SK-N-SH (cell line): ENCODE results near the gene FMN1. TPM values are rescaled to one million over a fixed set of nuclear protein-coding genes. Genes with fewer than 3 reads are reported as not detected.

Experiments used
- CTCF ChIA-PET: fragments of 300-600, 350-600 bp; formaldehyde crosslinking; extraction: SDS; loops from one replicate; lab custom pipeline; 2021; lab: Yijun Ruan, JAX
- POLR2A ChIA-PET: fragments of 350-600 bp; sonication (Branson Sonifier 250); formaldehyde crosslinking; extraction: SDS; loops from one replicate; lab custom pipeline; 2020; ENCODE audit warnings: antibody characterized with exemption, inconsistent platforms; lab: Yijun Ruan, JAX
- DNase-seq: peaks from one replicate; pipeline ENCODE4 v3.0.0; 2012
- H2AFZ ChIP-seq: fragments of 200-600 bp; sonication (generic); 2 replicates; pipeline ENCODE4 v1.8.1; 2016; ENCODE audit warnings: antibody characterized with exemption, mild to moderate bottlenecking, low read depth
- H3F3A ChIP-seq: fragments of 200-600 bp; sonication (generic); replicated peaks from 2 replicates; pipeline ENCODE3; 2016; ENCODE audit warnings: antibody characterized with exemption, mild to moderate bottlenecking; ENCODE audit not compliant: insufficient read depth
- H3K27ac ChIP-seq, 2 experiments: fragments of 200-500 bp in 1 of 2; fragments of 200-600 bp in 1 of 2; sonication (Bioruptor generic) in 1 of 2; sonication (generic), shearing (Covaris generic) in 1 of 2; 2 replicates each; pipeline versions ENCODE4 v1.5.1 to v1.6.1; 2014 to 2016; ENCODE audit warnings: low read depth in 2 of 2, inconsistent platforms in 1 of 2, low read length in 1 of 2, mild to moderate bottlenecking in 1 of 2, mixed read lengths in 1 of 2
- H3K27me3 ChIP-seq: fragments of 200-600 bp; sonication (generic), shearing (Covaris generic); 2 replicates; pipeline ENCODE4 v1.6.1; 2016; ENCODE audit warnings: mixed run types; ENCODE audit not compliant: insufficient read depth
- H3K36me3 ChIP-seq, 2 experiments: fragments of 200-500 bp in 1 of 2; fragments of 200-600 bp in 1 of 2; sonication (Bioruptor generic) in 1 of 2; sonication (generic) in 1 of 2; replicated peaks in 1 of 2; 2 replicates each; pipeline versions ENCODE3 to v1.5.1; 2014 to 2016; ENCODE audit warnings: low read length in 1 of 2, mild to moderate bottlenecking in 1 of 2; ENCODE audit not compliant: insufficient read depth in 2 of 2, control insufficient read depth in 1 of 2
- H3K4me1 ChIP-seq, 2 experiments: fragments of 200-500 bp in 1 of 2; fragments of 200-600 bp in 1 of 2; sonication (Bioruptor generic) in 1 of 2; sonication (generic), shearing (Covaris generic) in 1 of 2; 2 replicates each; pipeline versions ENCODE4 v1.5.1 to v1.6.1; 2014 to 2016; ENCODE audit warnings: low read depth in 1 of 2, low read length in 1 of 2, mixed run types in 1 of 2; ENCODE audit not compliant: insufficient read depth in 2 of 2, control insufficient read depth in 1 of 2
- H3K4me2 ChIP-seq: fragments of 200-600 bp; sonication (generic), shearing (Covaris generic); 2 replicates; pipeline ENCODE4 v1.6.1; 2017; ENCODE audit warnings: mixed run types
- H3K4me3 ChIP-seq, 2 experiments: fragments of 200-500 bp in 1 of 2; fragments of 200-600 bp in 1 of 2; sonication (Bioruptor generic) in 1 of 2; sonication (generic), shearing (Covaris generic) in 1 of 2; 2 replicates each; pipeline versions ENCODE4 v1.5.1 to v1.8.1; 2014 to 2016; ENCODE audit warnings: low read depth in 2 of 2, inconsistent platforms in 1 of 2, low read length in 1 of 2, mild to moderate bottlenecking in 1 of 2, mixed read lengths in 1 of 2, moderate library complexity in 1 of 2
- H3K79me2 ChIP-seq: fragments of 200-600 bp; sonication (generic); 2 replicates; pipeline ENCODE4 v1.8.1; 2017; ENCODE audit warnings: mild to moderate bottlenecking; ENCODE audit not compliant: insufficient read depth
- H3K9ac ChIP-seq: fragments of 200-600 bp; sonication (generic); 2 replicates; pipeline ENCODE4 v1.6.1; 2017; ENCODE audit warnings: mixed run types
- H3K9me2 ChIP-seq: fragments of 200-600 bp; sonication (generic); 2 replicates; pipeline ENCODE4 v1.6.1; 2017; ENCODE audit warnings: mixed run types
- H3K9me3 ChIP-seq: fragments of 200-600 bp; sonication (generic); 2 replicates; pipeline ENCODE4 v1.6.1; 2017; ENCODE audit warnings: mixed run types, mild to moderate bottlenecking, moderate library complexity
- H4K20me1 ChIP-seq: fragments of 200-600 bp; sonication (generic); 2 replicates; pipeline ENCODE4 v1.6.1; 2017; ENCODE audit warnings: mild to moderate bottlenecking, mixed run types; ENCODE audit not compliant: insufficient read depth
- CHD2 ChIP-seq: fragments of 150-350 bp; IDR thresholded peaks from 2 replicates; pipeline ENCODE4 v1.6.1; 2018; ENCODE audit warnings: low read length; ENCODE audit not compliant: partially characterized antibody
- ELF1 ChIP-seq: IDR thresholded peaks from 2 replicates; pipeline ENCODE4 v1.4.0; 2012
- EP300 ChIP-seq, 2 experiments: IDR thresholded peaks; 2 replicates each; pipeline versions ENCODE4 v1.4.0 to v1.6.1; 2012; ENCODE audit warnings: borderline replicate concordance in 1 of 2, low read depth in 1 of 2, low read length in 1 of 2
- FOSL2 ChIP-seq: IDR thresholded peaks from 2 replicates; pipeline ENCODE4 v1.4.0; 2012; ENCODE audit warnings: low read depth, mild to moderate bottlenecking, moderate library complexity, borderline replicate concordance
- GATA2 ChIP-seq: sonication (generic); formaldehyde crosslinking; IDR thresholded peaks from 2 replicates; pipeline ENCODE4 v1.5.0; 2020; ENCODE audit warnings: mild to moderate bottlenecking, missing genetic modification reagents
- MAX ChIP-seq: IDR thresholded peaks from 2 replicates; pipeline ENCODE4 v1.4.0; 2012; ENCODE audit warnings: low read depth
- MEF2A ChIP-seq: IDR thresholded peaks from 2 replicates; pipeline ENCODE4 v1.4.0; 2012; ENCODE audit warnings: low read depth, borderline replicate concordance
- NFIC ChIP-seq: IDR thresholded peaks from 2 replicates; pipeline ENCODE4 v1.4.0; 2012; ENCODE audit warnings: borderline replicate concordance
- NRF1 ChIP-seq: IDR thresholded peaks from 2 replicates; pipeline ENCODE4 v1.6.1; 2012; ENCODE audit warnings: low read depth, mild to moderate bottlenecking, low read length
- RAD21 ChIP-seq: IDR thresholded peaks from 2 replicates; pipeline ENCODE4 v1.6.1; 2012; ENCODE audit warnings: mild to moderate bottlenecking, low read length
- RFX5 ChIP-seq: IDR thresholded peaks from 2 replicates; pipeline ENCODE4 v1.6.1; 2012; ENCODE audit warnings: mild to moderate bottlenecking, improper control_type of control experiment, low read length
- RXRA ChIP-seq: IDR thresholded peaks from 2 replicates; pipeline ENCODE4 v1.4.0; 2012; ENCODE audit warnings: low read depth, mild to moderate bottlenecking, borderline replicate concordance
- SIN3A ChIP-seq: IDR thresholded peaks from 2 replicates; pipeline ENCODE4 v1.6.1; 2012; ENCODE audit warnings: low read depth, mild to moderate bottlenecking, low read length, moderate library complexity, borderline replicate concordance
- SMC3 ChIP-seq: IDR thresholded peaks from 2 replicates; pipeline ENCODE4 v1.6.1; 2012; ENCODE audit warnings: low read depth, low read length, improper control_type of control experiment
- TAF1 ChIP-seq: IDR thresholded peaks from 2 replicates; pipeline ENCODE4 v1.6.1; 2012; ENCODE audit warnings: low read depth, mild to moderate bottlenecking, low read length, moderate library complexity, borderline replicate concordance
- TCF12 ChIP-seq: IDR thresholded peaks from 2 replicates; pipeline ENCODE4 v1.4.0; 2012
- TEAD4 ChIP-seq: IDR thresholded peaks from 2 replicates; pipeline ENCODE4 v1.4.0; 2012; ENCODE audit warnings: mild to moderate bottlenecking, borderline replicate concordance; ENCODE audit not compliant: insufficient read depth
- USF1 ChIP-seq: IDR thresholded peaks from 2 replicates; pipeline ENCODE4 v1.4.0; 2012; ENCODE audit warnings: low read depth, borderline replicate concordance
- ZBTB33 ChIP-seq: IDR thresholded peaks from 2 replicates; pipeline ENCODE4 v1.4.0; 2012; ENCODE audit warnings: low read depth, borderline replicate concordance
- WGBS: methylation state at CpG from one replicate; pipeline ENCODE4 v1.1.6; 2017; ENCODE audit warnings: low lambda C conversion rate; 5-methylcytosine and 5-hydroxymethylcytosine counted together
- polyA plus RNA-seq, 3 experiments: library from polyadenylated mRNA; depleted of rRNA; stranded (reverse); fragments of >200 nt; gene quantifications; 2 replicates each; pipeline ENCODE4 v1.2.3, GENCODE V29; 2012

Gene FMN1
- polyA plus RNA-seq, 1 of the 3 experiments (the other 2 are of a cell fraction): 9.1 TPM

- TF ChIP-seq ZBTB33 (no peak), NRF1 (no peak), NFIC (no peak)
- TF ChIP-seq, all 33 proteins: peak for 0
Observed at GRCh38 chr15:32843219-32843815, 351.2 kb downstream of the FMN1 start (continued).

- CTCF ChIA-PET: interaction anchor here (0.8 to 4.0 kb wide), 3 partner anchors 114 to 179 kb away, joined by 3 to 63 read pairs (median 3); no protein-coding TSS in a partner anchor
- Histone ChIP-seq H3K9me3 (no peaks in the 10 kb centered on the region), H3F3A (peaks cover 20% of the 10 kb centered on the region), H3K4me1 (peaks cover 4 to 7% of the 10 kb centered on the region in 2 experiments; a peak in 3 of 4 replicates), H3K9ac (no peak overlapping the region), H3K27me3 (no peaks in the 10 kb centered on the region), H3K79me2 (peaks cover 92% of the 10 kb centered on the region), H3K27ac (peak overlapping the region in 1 of 2 experiments; percentile 68; a peak in 1 of 4 replicates), H2AFZ (no peak overlapping the region), H3K4me2 (no peak overlapping the region), H3K9me2 (no peaks in the 10 kb centered on the region), H4K20me1 (no peaks in the 10 kb centered on the region), H3K4me3 (no peak overlapping the region), H3K36me3 (peaks cover 11 to 48% of the 10 kb centered on the region in 2 experiments)
- no peak for TF ChIP-seq GATA2
- TF ChIP-seq MEF2A: no peak
- no peak for TF ChIP-seq TAF1
- TF ChIP-seq RFX5: no peak
- no peak for TF ChIP-seq CHD2
- TF ChIP-seq FOSL2: no peak
- POLR2A ChIA-PET: no interaction called here
- WGBS: 95% methylated on average over 6 of the region's 6 CpGs
- no peak for DNase-seq
Observed at GRCh38 chr15:32842081-32842480, 352.4 kb downstream of the FMN1 start.

- peaks cover 84% of the 10 kb centered on the region for H3K79me2 ChIP-seq
- peaks cover 4 to 7% of the 10 kb centered on the region in 2 experiments; a peak in 3 of 4 replicates for H3K4me1 ChIP-seq
- POLR2A ChIA-PET: no interaction called here
Observed at GRCh38 chr15:32840507-32841245, 353.8 kb downstream of the FMN1 start.

More at GRCh38 chr15:32840507-32841245, 353.8 kb downstream of the FMN1 start:
- H3K9ac ChIP-seq: peak overlapping the region; percentile 15
- no peaks in the 10 kb centered on the region for H4K20me1 ChIP-seq
- H3K4me2 ChIP-seq: no peak overlapping the region
- peak overlapping the region in 1 of 2 experiments; percentile 68; a peak in 2 of 4 replicates for H3K27ac ChIP-seq
- H3K4me3 ChIP-seq: no peak overlapping the region
- no peaks in the 10 kb centered on the region for H3K9me3 ChIP-seq
- H3K9me2 ChIP-seq: no peaks in the 10 kb centered on the region
- 80% methylated on average over 6 of the region's 6 CpGs for WGBS
- no peaks in the 10 kb centered on the region for H3K27me3 ChIP-seq
- DNase-seq: no peak
- peaks cover 15 to 50% of the 10 kb centered on the region in 2 experiments for H3K36me3 ChIP-seq
- TF ChIP-seq ELF1 (no peak), SIN3A (no peak), EP300 (IDR thresholded peaks at IDR 0.05; ENCODE audit: borderline replicate concordance in 1 of 2, low read depth in 1 of 2, low read length in 1 of 2) (no peak), RXRA (no peak), TEAD4 (no peak), RAD21 (no peak), USF1 (no peak), TCF12 (no peak), MAX (no peak), SMC3 (no peak)
- no peak overlapping the region for H2AFZ ChIP-seq
- H3F3A ChIP-seq: peaks cover 19% of the 10 kb centered on the region
- CTCF ChIA-PET: interaction anchor here (0.7 to 1.6 kb wide), 7 partner anchors 11 to 178 kb away, joined by 3 to 7 read pairs (median 3); no protein-coding TSS in a partner anchor
